HK-2 (cell line): Measurements from ENCODE around the gene GUCY1A2.

ENCODE experiments used
- DNase-seq: peaks from one replicate; pipeline ENCODE4 v3.0.0-alpha.2; 2018; ENCODE audit not compliant: unreplicated experiment

The GUCY1A2 gene

GRCh38 chr11:106644824-106645223, 373.5 kb downstream of the GUCY1A2 start:
- no peak for DNase-seq

GRCh38 chr11:106642331-106642730, 375.9 kb downstream of the GUCY1A2 start:
- no peak for DNase-seq

GRCh38 chr11:106632283-106632682, 386.0 kb downstream of the GUCY1A2 start:
- DNase-seq, result no peak

GRCh38 chr11:106627694-106628093, 390.6 kb downstream of the GUCY1A2 start:
- no peak for DNase-seq

GRCh38 chr11:106625566-106625965, 392.7 kb downstream of the GUCY1A2 start:
- no peak for DNase-seq

GRCh38 chr11:106624377-106624776, 393.9 kb downstream of the GUCY1A2 start:
- DNase-seq, result no peak
